Measurements from ENCODE around the gene SLC35D1. TPM values are rescaled to one million over a fixed set of nuclear protein-coding genes. Genes with fewer than 3 reads are reported as not detected.

The SLC35D1 gene
- total and polyA plus RNA-seq, 4 donors, result 22.9 to 100 (median 29.5) TPM

GRCh38 chr1:66998972-66999371 is 55.0 kb downstream of the SLC35D1 start:
- Histone ChIP-seq H3K9me3 (ENCODE audit: control insufficient read depth in 4 of 4, low read length in 3 of 4) (no peaks in the 10 kb centered on the region), H3K4me1 (ENCODE audit: control insufficient read depth in 4 of 4, insufficient read depth in 4 of 4, low read length in 3 of 4) (no peaks in the 10 kb centered on the region), H3K4me3 (ENCODE audit: low read depth in 1 of 3, low read length in 3 of 3) (no peak overlapping the region), H3K9ac (ENCODE audit: low read depth in 1 of 2, low read length in 2 of 2) (no peak overlapping the region), H3K27me3 (ENCODE audit: control insufficient read depth in 4 of 4, insufficient read depth in 4 of 4, low read length in 3 of 4) (no peaks in the 10 kb centered on the region), H3K36me3 (ENCODE audit: control insufficient read depth in 4 of 4, insufficient read depth in 3 of 4, low read depth in 1 of 4, low read length in 3 of 4) (peaks cover 8 to 38% (median 18%) of the 10 kb centered on the region in 4 donors), H3K27ac (ENCODE audit: low read depth in 1 of 2, low read length in 2 of 2) (no peak overlapping the region)
- DNase-seq (ENCODE audit: low spot score), result no peak
- TF ChIP-seq HNF4A (conservative IDR thresholded peaks at IDR 0.05) (no peak), FOXA2 (IDR thresholded peaks at IDR 0.05) (no peak)

- H3K9me3 ChIP-seq (ENCODE audit: control insufficient read depth in 4 of 4, low read length in 3 of 4), result no peaks in the 10 kb centered on the region
- TF ChIP-seq HNF4G (IDR thresholded peaks at IDR 0.05) (no peak), ZBTB33 (IDR thresholded peaks at IDR 0.05) (no peak), REST (IDR thresholded peaks at IDR 0.05) (no peak), RAD21 (IDR thresholded peaks at IDR 0.05) (peak; percentile 89 to 93), HNF4A (conservative IDR thresholded peaks at IDR 0.05) (no peak), TAF1 (conservative IDR thresholded peaks at IDR 0.05) (no peak), YY1 (IDR thresholded peaks at IDR 0.05) (peak; percentile 46), GABPA (IDR thresholded peaks at IDR 0.05 in 1 of 2, conservative IDR thresholded peaks at IDR 0.05 in 1 of 2) (no peak), FOXA1 (IDR thresholded peaks at IDR 0.05) (no peak), SP1 (IDR thresholded peaks at IDR 0.05) (no peak), NR2F2 (IDR thresholded peaks at IDR 0.05) (no peak), ATF3 (IDR thresholded peaks at IDR 0.05) (no peak), FOXA2 (IDR thresholded peaks at IDR 0.05) (no peak), RXRA (IDR thresholded peaks at IDR 0.05) (no peak), JUND (IDR thresholded peaks at IDR 0.05) (no peak), EGR1 (IDR thresholded peaks at IDR 0.05; ENCODE audit: low read depth in 2 of 2) (no peak)
- TF ChIP-seq, protein P1, sequence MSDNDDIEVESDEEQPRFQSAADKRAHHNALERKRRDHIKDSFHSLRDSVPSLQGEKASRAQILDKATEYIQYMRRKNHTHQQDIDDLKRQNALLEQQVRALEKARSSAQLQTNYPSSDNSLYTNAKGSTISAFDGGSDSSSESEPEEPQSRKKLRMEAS (IDR thresholded peaks at IDR 0.05), result no peak
- TF ChIP-seq, protein P2, sequence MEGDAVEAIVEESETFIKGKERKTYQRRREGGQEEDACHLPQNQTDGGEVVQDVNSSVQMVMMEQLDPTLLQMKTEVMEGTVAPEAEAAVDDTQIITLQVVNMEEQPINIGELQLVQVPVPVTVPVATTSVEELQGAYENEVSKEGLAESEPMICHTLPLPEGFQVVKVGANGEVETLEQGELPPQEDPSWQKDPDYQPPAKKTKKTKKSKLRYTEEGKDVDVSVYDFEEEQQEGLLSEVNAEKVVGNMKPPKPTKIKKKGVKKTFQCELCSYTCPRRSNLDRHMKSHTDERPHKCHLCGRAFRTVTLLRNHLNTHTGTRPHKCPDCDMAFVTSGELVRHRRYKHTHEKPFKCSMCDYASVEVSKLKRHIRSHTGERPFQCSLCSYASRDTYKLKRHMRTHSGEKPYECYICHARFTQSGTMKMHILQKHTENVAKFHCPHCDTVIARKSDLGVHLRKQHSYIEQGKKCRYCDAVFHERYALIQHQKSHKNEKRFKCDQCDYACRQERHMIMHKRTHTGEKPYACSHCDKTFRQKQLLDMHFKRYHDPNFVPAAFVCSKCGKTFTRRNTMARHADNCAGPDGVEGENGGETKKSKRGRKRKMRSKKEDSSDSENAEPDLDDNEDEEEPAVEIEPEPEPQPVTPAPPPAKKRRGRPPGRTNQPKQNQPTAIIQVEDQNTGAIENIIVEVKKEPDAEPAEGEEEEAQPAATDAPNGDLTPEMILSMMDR (IDR thresholded peaks at IDR 0.05; ENCODE audit: low read depth, low read length, missing input control), result peak; percentile 66
- no peak overlapping the region for H3K4me3 ChIP-seq (ENCODE audit: low read depth in 1 of 3, low read length in 3 of 3)
- H3K27ac ChIP-seq (ENCODE audit: low read depth in 1 of 2, low read length in 2 of 2), result no peak overlapping the region
- H3K27me3 ChIP-seq (ENCODE audit: control insufficient read depth in 4 of 4, insufficient read depth in 4 of 4, low read length in 3 of 4), result no peaks in the 10 kb centered on the region
- no peak overlapping the region for H3K9ac ChIP-seq (ENCODE audit: low read depth in 1 of 2, low read length in 2 of 2)
- H3K36me3 ChIP-seq (ENCODE audit: control insufficient read depth in 4 of 4, insufficient read depth in 3 of 4, low read depth in 1 of 4, low read length in 3 of 4), result peaks cover 4 to 34% (median 16%) of the 10 kb centered on the region in 4 donors
- 79% methylated on average over 7 of the region's 7 CpGs for WGBS
- H3K4me1 ChIP-seq (ENCODE audit: control insufficient read depth in 4 of 4, insufficient read depth in 4 of 4, low read length in 3 of 4), result no peaks in the 10 kb centered on the region
- DNase-seq (ENCODE audit: low spot score), result peak; percentile 43
Observed at GRCh38 chr1:66996018-66996682, 57.8 kb downstream of the SLC35D1 start.

Data from liver (tissue), 9 donors.